CD14-positive monocyte (primary cell): Measurements from ENCODE around the gene PLET1. TPM values are rescaled to one million over a fixed set of nuclear protein-coding genes. Genes with fewer than 3 reads are reported as not detected.

Experiments used
- DNase-seq, 3 donors: peaks; one replicate each; pipeline ENCODE4 v3.0.0-alpha.2; 2011 to 2022
- H2AFZ ChIP-seq: 2 replicates; pipeline ENCODE4 v1.6.0; 2012; ENCODE audit warnings: mild to moderate bottlenecking, low read depth, low read length, inconsistent platforms; ENCODE audit not compliant: insufficient read depth, poor library complexity, severe bottlenecking
- H3K27ac ChIP-seq, 2 donors: 1 replicate in 1 of 2; 2 replicates in 1 of 2; pipeline ENCODE4 v1.5.1; 2012 to 2013; ENCODE audit warnings: low read length in 2 of 2, control low read depth in 1 of 2, inconsistent platforms in 1 of 2, low read depth in 1 of 2, mild to moderate bottlenecking in 1 of 2
- H3K27me3 ChIP-seq, 2 donors: one replicate each; pipeline versions ENCODE4 v1.6.0 to v1.6.1; 2011 to 2013; ENCODE audit warnings: low read length in 2 of 2; ENCODE audit not compliant: control insufficient read depth in 2 of 2, insufficient read depth in 2 of 2
- H3K36me3 ChIP-seq, 2 donors: replicated peaks in 1 of 2; 1 replicate in 1 of 2; 2 replicates in 1 of 2; pipeline versions ENCODE4 v1.5.1 to v1.6.1; 2012 to 2013; ENCODE audit warnings: low read length in 2 of 2, control low read depth in 1 of 2, inconsistent platforms in 1 of 2, mild to moderate bottlenecking in 1 of 2; ENCODE audit not compliant: insufficient read depth in 2 of 2, control insufficient read depth in 1 of 2
- H3K4me1 ChIP-seq, 2 donors: 1 replicate in 1 of 2; 2 replicates in 1 of 2; pipeline versions ENCODE4 v1.5.1 to v1.6.1; 2012 to 2013; ENCODE audit warnings: low read length in 2 of 2, control low read depth in 1 of 2, inconsistent platforms in 1 of 2, mild to moderate bottlenecking in 1 of 2, moderate library complexity in 1 of 2; ENCODE audit not compliant: insufficient read depth in 2 of 2, control insufficient read depth in 1 of 2
- H3K4me2 ChIP-seq: replicated peaks from 2 replicates; pipeline ENCODE3; 2012; ENCODE audit warnings: low read length, moderate library complexity, mild to moderate bottlenecking; ENCODE audit not compliant: poor library complexity, severe bottlenecking; ENCODE audit errors: extremely low read depth
- H3K4me3 ChIP-seq, 3 experiments: fragments of 200-600 bp in 1 of 3; sonication (generic) in 1 of 3; replicated peaks in 1 of 3; 1 replicate in 2 of 3; 2 replicates in 1 of 3; pipeline ENCODE4 v1.5.1; 2011 to 2013; ENCODE audit warnings: low read length in 3 of 3, mild to moderate bottlenecking in 3 of 3, control low read depth in 2 of 3, low read depth in 2 of 3, inconsistent platforms in 1 of 3, moderate library complexity in 1 of 3
- H3K79me2 ChIP-seq: 2 replicates; pipeline ENCODE4 v1.6.0; 2012; ENCODE audit warnings: mild to moderate bottlenecking, control low read depth, inconsistent platforms, low read length, moderate library complexity; ENCODE audit not compliant: insufficient read depth
- H3K9ac ChIP-seq: 2 replicates; pipeline ENCODE4 v1.6.0; 2017; ENCODE audit warnings: low read length, mild to moderate bottlenecking; ENCODE audit not compliant: insufficient read depth, poor library complexity, severe bottlenecking
- H3K9me3 ChIP-seq, 2 donors: replicated peaks in 1 of 2; 1 replicate in 1 of 2; 2 replicates in 1 of 2; pipeline versions ENCODE4 v1.5.1 to v1.6.1; 2012 to 2013; ENCODE audit warnings: low read length in 2 of 2, control low read depth in 1 of 2; ENCODE audit not compliant: control insufficient read depth in 1 of 2, insufficient read depth in 1 of 2
- H4K20me1 ChIP-seq: 2 replicates; pipeline ENCODE4 v1.6.0; 2012; ENCODE audit warnings: mild to moderate bottlenecking, low read length, control low read depth, moderate library complexity; ENCODE audit not compliant: insufficient read depth
- H3K27ac Mint-ChIP-seq, 7 donors: one replicate each; pipeline ENCODE4 v1.8.0; 2020; ENCODE audit warnings: mild to moderate bottlenecking in 7 of 7, mixed read lengths in 7 of 7, moderate library complexity in 6 of 7, inconsistent platforms in 2 of 7
- H3K27me3 Mint-ChIP-seq, 3 donors: one replicate each; pipeline ENCODE4 v1.8.0; 2021 to 2022; ENCODE audit warnings: low read depth in 3 of 3, mild to moderate bottlenecking in 3 of 3, mixed read lengths in 3 of 3, moderate library complexity in 3 of 3, inconsistent platforms in 1 of 3
- H3K36me3 Mint-ChIP-seq, 2 donors: one replicate each; pipeline ENCODE4 v1.8.0; 2020; ENCODE audit warnings: mixed read lengths in 2 of 2, inconsistent platforms in 1 of 2, mild to moderate bottlenecking in 1 of 2
- H3K4me1 Mint-ChIP-seq: one replicate; pipeline ENCODE4 v1.8.0; 2020; ENCODE audit warnings: mild to moderate bottlenecking, mixed read lengths
- H3K4me3 Mint-ChIP-seq, 2 donors: one replicate each; pipeline ENCODE4 v1.8.0; 2020; ENCODE audit warnings: mild to moderate bottlenecking in 2 of 2, mixed read lengths in 2 of 2, moderate library complexity in 1 of 2
- H3K9me3 Mint-ChIP-seq, 7 donors: one replicate each; pipeline ENCODE4 v1.8.0; 2020 to 2022; ENCODE audit warnings: mixed read lengths in 7 of 7, mild to moderate bottlenecking in 6 of 7, moderate library complexity in 6 of 7, inconsistent platforms in 2 of 7
- WGBS: methylation state at CpG from one replicate; pipeline ENCODE4 v1.1.5; 2013; ENCODE audit warnings: missing lambda C conversion rate; ENCODE audit not compliant: insufficient coverage; 5-methylcytosine and 5-hydroxymethylcytosine counted together
- intact Hi-C, 2 donors: fragments of 100-400 bp; cut with micrococcal nuclease; formaldehyde crosslinking; loops; one replicate each; pipeline versions ENCODE4 v1.15.0 to v1.15.1; 2023
- polyA plus RNA-seq, 3 donors: library from polyadenylated mRNA; depleted of rRNA in 1 of 3; unstranded in 2 of 3; stranded (reverse) in 1 of 3; fragments of 300-500 nt in 2 of 3; fragments of >200 nt in 1 of 3; fragmentation: Illumina TruSeq in 2 of 3; gene quantifications; 1 replicate in 2 of 3; 2 replicates in 1 of 3; pipeline ENCODE4 v1.2.3, GENCODE V29; 2012 to 2021
- TF ChIP-seq, protein P1 (sequence below): fragments of 200-600 bp; IDR thresholded peaks from one replicate; pipeline ENCODE4 v1.8.0; 2022; ENCODE audit warnings: antibody characterized with exemption, mild to moderate bottlenecking

The PLET1 gene
- polyA plus RNA-seq, 3 donors, result not detected

DNA sequence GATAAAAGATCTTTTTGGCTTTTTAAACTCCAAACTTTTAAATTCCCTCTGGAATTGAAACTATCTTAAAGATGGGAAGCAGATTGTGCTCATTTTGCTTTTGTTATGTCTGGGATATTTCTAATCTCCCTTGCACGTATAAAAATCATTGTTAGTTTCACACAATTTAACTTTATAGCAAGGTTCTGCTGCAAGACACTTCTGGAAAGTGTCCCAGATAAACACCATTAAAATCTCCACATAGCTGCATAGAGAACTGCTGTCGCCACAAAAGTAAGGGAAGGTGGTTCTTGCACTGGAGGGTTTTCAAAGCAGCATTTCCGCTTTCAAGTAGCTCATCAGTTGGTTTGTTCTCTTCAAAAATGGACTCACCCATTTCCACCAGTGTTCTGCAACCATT is 22.6 kb downstream of the PLET1 start:
- Mint-ChIP-seq H3K9me3 (peaks cover 0 to 9% (median 3%) of the 10 kb centered on the region in 7 donors), H3K4me1 (no peaks in the 10 kb centered on the region), H3K27ac (no peak overlapping the region), H3K36me3 (peaks cover 76 to 84% of the 10 kb centered on the region in 2 donors), H3K27me3 (no peaks in the 10 kb centered on the region), H3K4me3 (no peak overlapping the region)
- H3K9me3 ChIP-seq, result no peaks in the 10 kb centered on the region
- no peaks in the 10 kb centered on the region for H3K4me1 ChIP-seq
- no peaks in the 10 kb centered on the region for H3K27me3 ChIP-seq
- WGBS, result no CpG with 5 or more reads among the region's 3 CpGs
- TF ChIP-seq, protein P1, sequence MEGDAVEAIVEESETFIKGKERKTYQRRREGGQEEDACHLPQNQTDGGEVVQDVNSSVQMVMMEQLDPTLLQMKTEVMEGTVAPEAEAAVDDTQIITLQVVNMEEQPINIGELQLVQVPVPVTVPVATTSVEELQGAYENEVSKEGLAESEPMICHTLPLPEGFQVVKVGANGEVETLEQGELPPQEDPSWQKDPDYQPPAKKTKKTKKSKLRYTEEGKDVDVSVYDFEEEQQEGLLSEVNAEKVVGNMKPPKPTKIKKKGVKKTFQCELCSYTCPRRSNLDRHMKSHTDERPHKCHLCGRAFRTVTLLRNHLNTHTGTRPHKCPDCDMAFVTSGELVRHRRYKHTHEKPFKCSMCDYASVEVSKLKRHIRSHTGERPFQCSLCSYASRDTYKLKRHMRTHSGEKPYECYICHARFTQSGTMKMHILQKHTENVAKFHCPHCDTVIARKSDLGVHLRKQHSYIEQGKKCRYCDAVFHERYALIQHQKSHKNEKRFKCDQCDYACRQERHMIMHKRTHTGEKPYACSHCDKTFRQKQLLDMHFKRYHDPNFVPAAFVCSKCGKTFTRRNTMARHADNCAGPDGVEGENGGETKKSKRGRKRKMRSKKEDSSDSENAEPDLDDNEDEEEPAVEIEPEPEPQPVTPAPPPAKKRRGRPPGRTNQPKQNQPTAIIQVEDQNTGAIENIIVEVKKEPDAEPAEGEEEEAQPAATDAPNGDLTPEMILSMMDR, result no peak
- no peak overlapping the region for H3K9ac ChIP-seq
- intact Hi-C loops, result no loop called here
- no peaks in the 10 kb centered on the region for H4K20me1 ChIP-seq
- H3K4me3 ChIP-seq, result no peak overlapping the region
- no peak for DNase-seq
- peaks cover 64 to 86% of the 10 kb centered on the region in 2 donors for H3K36me3 ChIP-seq
- no peak overlapping the region for H3K4me2 ChIP-seq
- H2AFZ ChIP-seq, result no peak overlapping the region
- H3K79me2 ChIP-seq, result no peaks in the 10 kb centered on the region
- H3K27ac ChIP-seq, result no peak overlapping the region

DNA sequence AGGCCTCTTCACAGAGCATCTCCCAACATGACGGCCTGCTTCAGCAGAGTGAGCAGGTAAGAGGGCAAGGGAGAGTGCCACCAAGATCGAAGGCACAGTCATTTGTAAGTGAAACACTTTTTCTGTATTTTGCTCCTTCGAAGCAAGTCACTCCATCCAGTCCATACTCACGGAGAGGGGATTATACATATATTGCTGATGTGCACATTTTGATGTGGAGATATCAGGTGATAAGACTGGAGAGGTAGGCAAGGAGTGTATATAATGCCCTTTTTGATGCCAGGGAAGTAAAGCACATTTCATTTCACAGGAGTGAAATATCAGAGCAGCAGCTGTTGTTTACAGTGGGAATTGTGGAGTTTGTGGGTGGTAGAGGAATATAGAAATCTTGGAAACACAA is 23.2 kb downstream of the PLET1 start:
- Histone ChIP-seq H3K36me3 (peaks cover 69 to 92% of the 10 kb centered on the region in 2 donors), H2AFZ (no peak overlapping the region), H3K4me3 (no peak overlapping the region), H4K20me1 (no peaks in the 10 kb centered on the region), H3K79me2 (no peaks in the 10 kb centered on the region), H3K9me3 (no peaks in the 10 kb centered on the region), H3K4me2 (no peak overlapping the region), H3K9ac (no peak overlapping the region), H3K27me3 (no peaks in the 10 kb centered on the region), H3K27ac (no peak overlapping the region), H3K4me1 (no peaks in the 10 kb centered on the region)
- no peak overlapping the region for H3K27ac Mint-ChIP-seq
- peaks cover 0 to 3% (median under 1%) of the 10 kb centered on the region in 7 donors for H3K9me3 Mint-ChIP-seq
- H3K36me3 Mint-ChIP-seq, result peaks cover 76 to 83% of the 10 kb centered on the region in 2 donors
- H3K4me3 Mint-ChIP-seq, result no peak overlapping the region
- WGBS, result no CpG with 5 or more reads among the region's 4 CpGs
- TF ChIP-seq, protein P1, result no peak
- no peaks in the 10 kb centered on the region for H3K27me3 Mint-ChIP-seq
- no peak for DNase-seq
- H3K4me1 Mint-ChIP-seq, result no peaks in the 10 kb centered on the region
- intact Hi-C loops, result no loop called here
